ENCODE data around the gene AP3D1. TPM values are rescaled to one million over a fixed set of nuclear protein-coding genes. Genes with fewer than 3 reads are reported as not detected.

AP3D1 gene
- total RNA-seq, 1 donor from 2014 or later: 162 TPM

DNA sequence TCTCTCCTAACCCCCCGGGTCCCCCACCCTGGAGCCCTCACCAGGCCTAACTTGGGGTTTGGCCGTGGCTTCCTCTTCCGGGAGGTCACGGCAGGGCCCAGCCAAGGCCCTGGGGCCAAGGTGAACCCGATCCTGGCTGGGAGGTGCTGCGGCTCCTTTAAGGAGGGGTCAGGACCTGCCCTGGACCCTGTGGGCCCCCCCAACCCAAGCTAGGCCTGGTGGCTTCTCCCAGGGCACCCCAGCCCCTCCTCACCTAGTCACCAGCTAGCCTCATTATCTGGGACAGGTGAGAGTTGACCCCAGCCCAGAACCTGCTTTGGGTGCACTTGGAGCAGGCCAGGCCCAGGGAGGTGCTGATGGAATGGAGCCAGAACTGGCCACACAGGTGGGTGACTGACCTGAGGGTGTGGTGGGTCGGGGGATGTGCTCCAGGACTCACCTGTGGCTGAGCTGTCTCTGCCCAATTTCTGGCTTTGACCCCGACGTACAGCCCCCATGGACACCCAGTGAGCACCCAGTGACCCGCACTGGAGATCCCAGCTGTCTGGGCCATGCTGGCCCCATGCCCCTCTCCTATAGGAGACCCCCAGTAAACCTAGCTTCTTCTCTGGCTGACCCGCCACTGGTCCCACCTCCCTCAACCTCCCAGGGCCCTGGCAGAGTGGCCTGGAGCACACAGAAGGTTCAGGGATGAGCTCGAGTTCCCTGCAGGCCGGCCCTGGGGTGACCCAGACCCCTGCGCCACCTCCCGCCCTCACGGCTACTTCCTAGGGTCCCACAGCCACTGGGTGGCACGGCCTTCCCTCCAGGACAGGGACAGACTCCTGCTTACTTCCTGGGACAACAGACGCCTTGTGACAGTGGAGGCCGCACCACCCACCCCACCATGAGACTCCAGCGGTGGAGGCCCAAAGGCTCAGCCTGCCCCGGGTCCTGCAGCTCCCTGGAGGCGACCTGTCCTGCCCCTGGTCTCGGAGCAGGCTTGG is 93.6 kb downstream of the AP3D1 start:
- TF ChIP-seq, protein P1, sequence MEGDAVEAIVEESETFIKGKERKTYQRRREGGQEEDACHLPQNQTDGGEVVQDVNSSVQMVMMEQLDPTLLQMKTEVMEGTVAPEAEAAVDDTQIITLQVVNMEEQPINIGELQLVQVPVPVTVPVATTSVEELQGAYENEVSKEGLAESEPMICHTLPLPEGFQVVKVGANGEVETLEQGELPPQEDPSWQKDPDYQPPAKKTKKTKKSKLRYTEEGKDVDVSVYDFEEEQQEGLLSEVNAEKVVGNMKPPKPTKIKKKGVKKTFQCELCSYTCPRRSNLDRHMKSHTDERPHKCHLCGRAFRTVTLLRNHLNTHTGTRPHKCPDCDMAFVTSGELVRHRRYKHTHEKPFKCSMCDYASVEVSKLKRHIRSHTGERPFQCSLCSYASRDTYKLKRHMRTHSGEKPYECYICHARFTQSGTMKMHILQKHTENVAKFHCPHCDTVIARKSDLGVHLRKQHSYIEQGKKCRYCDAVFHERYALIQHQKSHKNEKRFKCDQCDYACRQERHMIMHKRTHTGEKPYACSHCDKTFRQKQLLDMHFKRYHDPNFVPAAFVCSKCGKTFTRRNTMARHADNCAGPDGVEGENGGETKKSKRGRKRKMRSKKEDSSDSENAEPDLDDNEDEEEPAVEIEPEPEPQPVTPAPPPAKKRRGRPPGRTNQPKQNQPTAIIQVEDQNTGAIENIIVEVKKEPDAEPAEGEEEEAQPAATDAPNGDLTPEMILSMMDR (IDR thresholded peaks at IDR 0.05; ENCODE audit: insufficient read depth, low read depth, low read length): no peak
- no peak for TF ChIP-seq EZH2 (IDR thresholded peaks at IDR 0.05; ENCODE audit: insufficient read depth, low read length)
- DNase-seq (ENCODE audit: low read depth): no peak
- peak overlapping the region; percentile 47 for H3K27ac Mint-ChIP-seq (ENCODE audit: unreplicated experiment)
- H3K9me3 ChIP-seq (ENCODE audit: insufficient read depth, low read depth, low read length): no peaks in the 10 kb centered on the region
- H2AFZ ChIP-seq (ENCODE audit: low read depth, low read length): no peak overlapping the region
- H3K4me3 Mint-ChIP-seq (ENCODE audit: unreplicated experiment): no peak overlapping the region
- H3K36me3 ChIP-seq (ENCODE audit: insufficient read depth, low read length): no peaks in the 10 kb centered on the region
- H3K9me3 Mint-ChIP-seq (ENCODE audit: unreplicated experiment): no peaks in the 10 kb centered on the region
- H3K79me2 ChIP-seq (ENCODE audit: insufficient read depth, low read length): no peaks in the 10 kb centered on the region
- no peaks in the 10 kb centered on the region for H3K27me3 Mint-ChIP-seq (ENCODE audit: low read depth, unreplicated experiment)
- H3K27me3 ChIP-seq (ENCODE audit: insufficient read depth, low read length): no peaks in the 10 kb centered on the region
- no peak for FAIRE-seq
- H3K4me2 ChIP-seq (ENCODE audit: low read length): no peak overlapping the region
- H3K36me3 Mint-ChIP-seq (ENCODE audit: low read depth, unreplicated experiment): no peaks in the 10 kb centered on the region
- no peaks in the 10 kb centered on the region for H4K20me1 ChIP-seq (ENCODE audit: insufficient read depth, low read length)
- no peak overlapping the region for H3K9ac ChIP-seq (ENCODE audit: low read length)
- no peak overlapping the region for H3K4me3 ChIP-seq (ENCODE audit: insufficient read depth, low read depth, low read length)
- H3K4me1 Mint-ChIP-seq (ENCODE audit: low read depth, unreplicated experiment): peaks cover 15% of the 10 kb centered on the region
- H3K4me1 ChIP-seq (ENCODE audit: insufficient read depth, low read length): peaks cover 37% of the 10 kb centered on the region
- no peak overlapping the region for H3K27ac ChIP-seq (ENCODE audit: low read depth, low read length)

DNA sequence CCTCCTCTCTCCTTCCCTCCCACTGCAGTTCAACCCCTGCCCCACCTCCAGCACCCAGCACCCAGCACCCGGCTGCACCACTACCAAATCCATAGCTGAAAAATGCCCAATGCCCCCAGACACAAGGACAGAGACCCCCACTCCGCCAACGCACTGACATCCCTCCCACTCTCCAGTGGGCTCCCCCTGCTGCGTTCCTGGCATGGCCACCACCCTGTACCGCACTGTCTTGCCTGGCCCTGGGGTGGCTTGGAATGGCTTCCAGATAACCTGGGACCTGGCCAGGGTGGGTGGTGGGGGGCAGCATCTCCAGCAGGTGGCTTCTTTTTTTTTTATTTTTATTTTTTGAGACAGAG is 94.6 kb downstream of the AP3D1 start:
- H3K27ac ChIP-seq (ENCODE audit: low read depth, low read length): no peak overlapping the region
- TF ChIP-seq EZH2 (IDR thresholded peaks at IDR 0.05; ENCODE audit: insufficient read depth, low read length): no peak
- TF ChIP-seq, protein P1 (IDR thresholded peaks at IDR 0.05; ENCODE audit: insufficient read depth, low read depth, low read length): no peak
- H3K4me1 ChIP-seq (ENCODE audit: insufficient read depth, low read length): peaks cover 30% of the 10 kb centered on the region
- Mint-ChIP-seq H3K9me3 (ENCODE audit: unreplicated experiment) (no peaks in the 10 kb centered on the region), H3K36me3 (ENCODE audit: low read depth, unreplicated experiment) (no peaks in the 10 kb centered on the region), H3K27ac (ENCODE audit: unreplicated experiment) (no peak overlapping the region), H3K4me3 (ENCODE audit: unreplicated experiment) (no peak overlapping the region), H3K4me1 (ENCODE audit: low read depth, unreplicated experiment) (peaks cover 10% of the 10 kb centered on the region), H3K27me3 (ENCODE audit: low read depth, unreplicated experiment) (no peaks in the 10 kb centered on the region)
- no peak overlapping the region for H3K4me3 ChIP-seq (ENCODE audit: insufficient read depth, low read depth, low read length)
- no peaks in the 10 kb centered on the region for H3K27me3 ChIP-seq (ENCODE audit: insufficient read depth, low read length)
- no peak overlapping the region for H3K9ac ChIP-seq (ENCODE audit: low read length)
- no peaks in the 10 kb centered on the region for H3K79me2 ChIP-seq (ENCODE audit: insufficient read depth, low read length)
- FAIRE-seq (no peak), DNase-seq (ENCODE audit: low read depth) (no peak)
- H3K4me2 ChIP-seq (ENCODE audit: low read length): no peak overlapping the region
- no peaks in the 10 kb centered on the region for H3K9me3 ChIP-seq (ENCODE audit: insufficient read depth, low read depth, low read length)
- no peaks in the 10 kb centered on the region for H3K36me3 ChIP-seq (ENCODE audit: insufficient read depth, low read length)
- H4K20me1 ChIP-seq (ENCODE audit: insufficient read depth, low read length): no peaks in the 10 kb centered on the region
- H2AFZ ChIP-seq (ENCODE audit: low read depth, low read length): no peak overlapping the region

Data from astrocyte (in vitro differentiated cells and primary cell).